CD4-positive, alpha-beta T cell treated with Interleukin-12 subunit alpha and Interleukin-12 subunit beta, for 1 hour (primary cell): ENCODE measurements around the gene TTC23.
"Not testable (repeated sequence)": the region's sequence is repeated elsewhere in the genome, so short reads cannot be mapped to it uniquely, and the experiment has no call there.

Experiments
- DNase-seq: peaks from one replicate; pipeline ENCODE4 v3.0.0-alpha.2; 2020

TTC23 gene

GRCh38 chr15:99248000-99248715, 1.2 kb downstream of the TTC23 start:
- DNase-seq: no peak

- no peak for DNase-seq
Measured at GRCh38 chr15:99247062-99247461, 2.3 kb downstream of the TTC23 start.

GRCh38 chr15:99244306-99244705, 5.1 kb downstream of the TTC23 start:
- no peak for DNase-seq

DNA sequence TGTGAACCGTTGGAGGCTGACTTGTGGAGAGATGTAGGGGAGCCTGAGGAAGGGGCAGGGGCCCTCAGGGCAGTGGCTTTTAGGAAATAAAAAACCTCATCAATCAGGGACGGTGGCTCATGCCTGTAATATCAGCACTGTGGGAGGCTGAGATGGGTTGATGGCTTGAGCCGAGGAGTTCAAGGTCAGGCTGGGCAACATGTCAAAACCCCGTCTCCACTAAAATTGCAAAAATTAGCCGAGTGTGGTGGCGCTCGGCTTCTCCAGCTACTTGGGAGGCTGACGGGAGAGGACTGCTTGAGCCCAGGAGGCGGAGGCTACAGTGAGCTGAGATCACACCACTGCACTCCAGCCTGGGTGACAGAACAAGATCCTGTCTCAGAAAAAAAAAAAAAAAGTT, 7.6 kb downstream of the TTC23 start:
- DNase-seq: no peak

GRCh38 chr15:99239545-99240198, 9.7 kb downstream of the TTC23 start:
- peak; percentile 16 for DNase-seq

- no peak for DNase-seq
Measured at GRCh38 chr15:99238849-99239248, 10.5 kb downstream of the TTC23 start.

- not testable (repeated sequence) for DNase-seq
Measured at GRCh38 chr15:99234160-99234559, 15.2 kb downstream of the TTC23 start.

DNA sequence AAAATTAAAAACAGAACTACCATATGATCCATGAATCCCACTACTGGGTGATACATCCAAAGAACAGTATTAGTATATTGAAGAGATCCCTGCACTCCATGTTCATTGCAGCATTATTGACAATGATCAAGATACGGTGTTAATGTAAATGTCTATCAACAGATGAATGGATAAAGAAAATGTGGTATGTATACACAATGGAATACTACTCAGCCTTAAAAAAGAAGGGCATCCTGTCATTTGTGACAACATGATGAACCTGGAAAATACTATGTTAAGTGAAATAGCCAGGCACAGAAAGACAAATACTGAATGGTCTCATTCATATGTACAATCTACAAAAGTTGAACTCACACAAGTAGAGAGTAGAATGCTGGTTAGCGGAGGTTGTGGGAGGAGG, 16.6 kb downstream of the TTC23 start:
- no peak for DNase-seq

DNA sequence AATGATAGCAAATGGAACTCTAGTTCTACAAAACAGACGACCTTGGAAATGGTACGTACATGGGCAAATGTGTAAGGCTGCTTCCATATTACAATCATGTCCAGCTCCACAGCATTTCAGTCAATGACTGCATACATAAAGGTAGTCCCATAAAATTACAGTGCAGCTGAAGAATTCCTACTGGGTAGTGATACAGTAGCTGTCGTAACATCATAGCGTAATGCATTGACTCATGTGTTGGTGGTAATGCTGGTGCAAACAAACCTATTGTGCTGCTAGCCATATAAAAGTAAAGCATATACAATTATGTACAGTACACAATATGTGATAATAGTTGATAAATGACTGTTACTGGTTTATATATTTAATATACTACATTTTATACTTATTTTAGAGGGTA, 18.5 kb downstream of the TTC23 start:
- no peak for DNase-seq

DNA sequence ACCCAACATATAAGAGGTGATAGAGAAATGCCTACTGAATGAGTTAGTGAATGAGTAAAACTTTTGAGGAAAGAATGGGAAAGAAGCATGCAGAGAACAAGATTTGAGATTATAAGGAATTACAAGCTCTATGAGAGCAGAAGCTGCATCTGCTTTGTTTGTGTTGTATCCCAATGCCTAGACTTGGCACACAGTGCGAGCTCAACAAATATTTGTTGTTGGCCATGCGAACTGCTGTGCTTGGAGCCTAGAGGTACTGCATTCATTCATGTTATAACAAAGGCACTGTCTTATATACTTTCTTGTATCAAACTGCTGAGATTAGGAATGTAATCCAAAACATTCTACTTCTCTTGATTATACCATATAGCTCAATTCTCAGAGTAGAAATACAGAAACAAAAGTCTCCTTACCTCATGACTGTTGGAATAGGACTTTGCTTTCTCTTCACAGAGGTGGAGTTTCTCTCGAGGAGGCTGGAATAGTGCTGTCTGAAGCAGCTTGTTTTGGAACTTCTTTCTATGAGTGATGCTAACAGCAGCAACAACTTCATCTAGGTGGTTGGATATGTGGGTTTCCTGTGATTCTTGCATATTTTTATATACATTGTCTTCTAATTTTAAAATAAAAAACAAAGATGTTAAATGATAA, 21.1 kb downstream of the TTC23 start:
- no peak for DNase-seq

- DNase-seq: no peak
Measured at GRCh38 chr15:99226802-99227201, 22.6 kb downstream of the TTC23 start.

- no peak for DNase-seq
Measured at GRCh38 chr15:99224372-99225214, 24.8 kb downstream of the TTC23 start.

- peak; percentile 57 for DNase-seq
Measured at GRCh38 chr15:99213187-99213811, 36.1 kb downstream of the TTC23 start.

- DNase-seq: no peak
Measured at GRCh38 chr15:99212406-99212805, 37.0 kb downstream of the TTC23 start.

DNA sequence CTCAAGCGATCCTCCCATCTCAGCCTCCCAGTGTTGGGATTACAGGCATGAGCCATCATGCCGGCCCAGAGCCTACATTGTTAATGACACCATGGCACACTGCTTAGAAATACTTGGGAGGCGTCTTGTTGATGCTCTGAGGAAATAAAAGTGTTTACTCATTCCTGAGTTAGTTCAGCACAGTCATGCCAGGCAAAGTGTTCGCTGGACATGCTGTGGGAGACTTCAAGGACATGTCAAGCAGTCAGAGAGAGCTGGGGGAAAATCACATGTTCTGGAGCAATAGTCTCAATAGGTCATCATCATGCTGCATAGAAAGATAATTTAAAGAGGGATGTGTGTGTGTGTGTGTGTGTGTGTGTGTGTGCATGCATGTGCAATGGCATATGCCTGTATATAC, 37.5 kb downstream of the TTC23 start:
- DNase-seq: no peak

GRCh38 chr15:99210334-99210733, 39.0 kb downstream of the TTC23 start:
- no peak for DNase-seq

DNA sequence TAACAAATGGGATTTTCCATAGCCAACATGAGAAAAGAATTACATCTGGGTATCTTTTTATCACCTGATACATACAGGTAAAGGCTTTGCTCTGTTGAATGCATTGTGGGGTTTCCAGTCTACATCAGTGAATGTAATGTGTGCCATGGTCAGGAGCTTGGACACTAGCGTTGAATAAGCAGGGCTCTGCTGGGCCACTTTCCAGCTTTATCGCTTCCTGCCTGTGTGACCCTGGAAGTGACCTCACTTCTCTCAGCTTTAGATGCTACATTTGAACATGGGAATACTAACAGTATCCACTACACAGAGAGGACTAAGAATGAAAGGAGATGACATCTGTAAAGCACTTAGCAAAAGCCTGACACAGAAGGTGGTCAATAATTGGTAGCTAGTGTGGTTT, 40.1 kb downstream of the TTC23 start:
- no peak for DNase-seq

GRCh38 chr15:99207672-99208071, 41.7 kb downstream of the TTC23 start:
- no peak for DNase-seq

- DNase-seq: no peak
Measured at GRCh38 chr15:99202176-99202552, 47.2 kb downstream of the TTC23 start.

GRCh38 chr15:99201408-99202175, 47.8 kb downstream of the TTC23 start:
- DNase-seq: no peak

DNA sequence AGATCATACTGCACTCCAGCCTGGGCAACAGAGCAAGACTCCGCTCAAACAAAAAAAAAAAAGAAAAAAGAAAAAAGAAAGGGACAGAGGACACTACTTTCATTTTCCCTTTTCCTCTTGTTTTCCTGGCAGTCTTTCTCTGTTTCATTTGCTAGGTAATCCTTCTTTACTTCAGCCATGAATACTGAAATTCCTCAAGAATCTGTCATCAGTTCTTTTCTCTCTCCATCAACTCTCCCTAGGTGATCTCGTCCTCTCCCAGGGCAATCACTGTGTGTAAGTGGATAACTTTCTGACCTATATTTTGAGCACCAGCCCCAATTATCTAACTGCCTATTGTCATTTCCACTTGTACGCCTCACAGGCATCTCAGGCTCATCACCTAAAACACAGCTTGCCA, 51.5 kb downstream of the TTC23 start:
- DNase-seq: no peak

DNA sequence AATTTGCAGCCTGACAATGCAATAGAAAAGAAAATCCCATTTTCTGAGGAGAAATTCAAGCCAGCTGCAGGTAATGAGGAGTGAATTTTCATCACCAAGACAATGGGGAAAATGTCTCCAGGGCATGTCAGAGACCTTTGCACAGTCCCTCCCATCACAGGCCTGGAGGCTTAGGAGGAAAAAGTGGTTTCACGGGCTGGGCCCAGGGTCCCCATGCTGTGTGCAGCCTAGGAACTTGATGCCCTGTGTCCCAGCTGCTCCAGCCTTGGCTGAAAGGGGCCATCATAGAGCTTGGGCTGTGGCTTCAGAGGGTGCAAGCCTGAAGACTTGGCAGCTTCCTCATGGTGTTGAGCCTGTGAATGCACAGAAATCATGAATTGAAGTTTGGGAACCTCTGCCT, 57.2 kb downstream of the TTC23 start:
- DNase-seq: not testable (repeated sequence)
